Measurements from ENCODE around the gene AAMDC. TPM values are rescaled to one million over a fixed set of nuclear protein-coding genes. Genes with fewer than 3 reads are reported as not detected.

The AAMDC gene
- total RNA-seq, 4 donors from 2014 or later = 14.6 to 47.9 (median 36.7) TPM

DNA sequence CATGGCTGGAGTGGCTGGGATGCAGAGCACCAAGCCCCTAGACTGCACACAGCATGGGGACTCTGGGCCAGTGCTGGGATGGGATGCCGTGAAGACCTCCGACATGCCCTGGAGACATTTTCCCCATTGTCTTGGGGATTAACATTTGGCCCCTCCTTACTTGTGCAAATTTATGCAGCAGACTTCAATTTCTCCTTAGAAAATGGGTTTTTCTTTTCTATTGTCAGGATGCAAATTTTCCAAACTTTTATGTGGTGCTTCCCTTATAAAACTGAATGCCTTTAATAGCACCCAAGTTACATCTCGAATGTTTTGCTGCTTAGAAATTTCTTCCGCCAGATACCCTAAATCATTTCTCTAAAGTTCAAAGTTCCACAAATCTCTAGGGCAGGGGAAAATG lies 29.6 kb upstream of the AAMDC start:
- H3K36me3 ChIP-seq = no peaks in the 10 kb centered on the region
- TF ChIP-seq EP300 (IDR thresholded peaks at IDR 0.05) = no peak
- TF ChIP-seq POLR2AphosphoS5 (IDR thresholded peaks at IDR 0.05) = no peak
- no peak for TF ChIP-seq POLR2A (IDR thresholded peaks at IDR 0.05)
- TF ChIP-seq, protein P1, sequence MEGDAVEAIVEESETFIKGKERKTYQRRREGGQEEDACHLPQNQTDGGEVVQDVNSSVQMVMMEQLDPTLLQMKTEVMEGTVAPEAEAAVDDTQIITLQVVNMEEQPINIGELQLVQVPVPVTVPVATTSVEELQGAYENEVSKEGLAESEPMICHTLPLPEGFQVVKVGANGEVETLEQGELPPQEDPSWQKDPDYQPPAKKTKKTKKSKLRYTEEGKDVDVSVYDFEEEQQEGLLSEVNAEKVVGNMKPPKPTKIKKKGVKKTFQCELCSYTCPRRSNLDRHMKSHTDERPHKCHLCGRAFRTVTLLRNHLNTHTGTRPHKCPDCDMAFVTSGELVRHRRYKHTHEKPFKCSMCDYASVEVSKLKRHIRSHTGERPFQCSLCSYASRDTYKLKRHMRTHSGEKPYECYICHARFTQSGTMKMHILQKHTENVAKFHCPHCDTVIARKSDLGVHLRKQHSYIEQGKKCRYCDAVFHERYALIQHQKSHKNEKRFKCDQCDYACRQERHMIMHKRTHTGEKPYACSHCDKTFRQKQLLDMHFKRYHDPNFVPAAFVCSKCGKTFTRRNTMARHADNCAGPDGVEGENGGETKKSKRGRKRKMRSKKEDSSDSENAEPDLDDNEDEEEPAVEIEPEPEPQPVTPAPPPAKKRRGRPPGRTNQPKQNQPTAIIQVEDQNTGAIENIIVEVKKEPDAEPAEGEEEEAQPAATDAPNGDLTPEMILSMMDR (IDR thresholded peaks at IDR 0.05) = no peak
- no peaks in the 10 kb centered on the region for H3K27me3 ChIP-seq
- H3K4me1 ChIP-seq = no peaks in the 10 kb centered on the region
- no peak overlapping the region for H3K27ac ChIP-seq
- 93% methylated on average over 4 of the region's 4 CpGs for WGBS
- no peak for DNase-seq (ENCODE audit: low spot score in 2 of 2)
- no peak overlapping the region for H3K4me3 ChIP-seq
- no peaks in the 10 kb centered on the region for H3K9me3 ChIP-seq

DNA sequence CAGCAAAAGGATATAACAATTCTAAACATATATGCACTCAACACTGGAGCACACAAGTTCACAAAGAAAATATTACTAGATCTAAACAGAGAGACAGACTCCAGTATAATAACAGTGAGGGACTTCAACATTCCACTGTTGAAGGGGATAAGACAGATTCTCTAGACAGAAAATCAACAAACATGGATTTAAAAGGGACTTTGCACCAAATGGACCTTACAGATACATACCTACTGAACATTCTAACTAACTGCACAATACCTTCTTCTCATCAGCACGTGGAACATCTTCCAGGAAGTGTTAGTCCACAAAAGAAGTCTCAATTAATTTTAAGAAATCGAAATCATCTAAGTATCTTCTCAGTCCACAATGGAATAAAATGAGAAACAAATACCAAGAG lies 27.0 kb upstream of the AAMDC start:
- Histone ChIP-seq H3K27ac (no peak overlapping the region), H3K27me3 (no peaks in the 10 kb centered on the region), H3K4me3 (no peak overlapping the region), H3K4me1 (peaks cover 1% of the 10 kb centered on the region), H3K9me3 (no peaks in the 10 kb centered on the region), H3K36me3 (no peaks in the 10 kb centered on the region)
- DNase-seq (ENCODE audit: low spot score in 2 of 2) = no peak
- no peak for TF ChIP-seq POLR2AphosphoS5 (IDR thresholded peaks at IDR 0.05)
- TF ChIP-seq, protein P1 (IDR thresholded peaks at IDR 0.05) = no peak
- TF ChIP-seq EP300 (IDR thresholded peaks at IDR 0.05) = no peak
- no peak for TF ChIP-seq POLR2A (IDR thresholded peaks at IDR 0.05)
- WGBS = 95% methylated on average over 2 of the region's 2 CpGs

DNA sequence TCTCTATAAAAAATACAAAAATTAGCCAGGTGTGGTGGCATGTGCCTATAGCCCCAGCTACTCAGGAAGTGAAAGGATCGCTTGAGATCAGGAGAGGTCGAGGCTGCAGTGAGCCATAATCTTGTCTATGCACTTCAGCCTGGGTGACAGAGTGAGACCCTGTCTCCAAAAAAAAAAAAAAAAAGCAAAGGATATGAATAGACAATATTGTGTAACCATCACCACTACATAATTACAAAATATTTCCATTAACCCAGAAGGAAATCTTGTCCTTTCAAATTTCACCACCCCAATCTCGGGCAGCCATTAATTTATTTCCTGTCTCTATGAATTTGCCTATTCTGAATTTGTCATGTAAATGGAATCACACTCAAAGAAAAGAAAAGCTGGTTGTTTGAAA lies 21.6 kb upstream of the AAMDC start:
- no peak overlapping the region for H3K27ac ChIP-seq
- H3K36me3 ChIP-seq = no peaks in the 10 kb centered on the region
- H3K4me3 ChIP-seq = no peak overlapping the region
- DNase-seq (ENCODE audit: low spot score in 2 of 2) = no peak
- WGBS = 71% methylated on average over 3 of the region's 3 CpGs
- TF ChIP-seq POLR2A (IDR thresholded peaks at IDR 0.05) (no peak), POLR2AphosphoS5 (IDR thresholded peaks at IDR 0.05) (no peak)
- H3K4me1 ChIP-seq = peaks cover 20% of the 10 kb centered on the region
- H3K9me3 ChIP-seq = no peaks in the 10 kb centered on the region
- no peaks in the 10 kb centered on the region for H3K27me3 ChIP-seq

DNA sequence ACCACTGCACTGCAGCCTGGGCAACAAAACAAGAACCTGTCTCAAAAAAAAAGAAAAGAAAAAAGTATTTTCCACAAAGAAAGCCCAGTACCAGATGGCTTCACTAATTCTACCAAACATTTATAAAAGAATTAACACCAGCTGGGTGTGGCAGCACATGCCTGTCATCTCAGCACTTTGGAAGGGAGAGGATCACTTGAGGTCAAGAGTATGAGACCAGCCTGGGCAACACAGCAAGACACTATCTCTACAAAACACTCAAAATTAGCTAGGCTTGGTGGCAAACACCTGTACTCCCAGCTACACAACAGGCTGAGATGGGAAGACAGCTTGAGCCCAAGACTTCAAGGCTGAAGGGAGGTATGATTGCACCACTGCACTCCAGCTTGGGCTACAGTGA lies 20.5 kb upstream of the AAMDC start:
- Histone ChIP-seq H3K9me3 (no peaks in the 10 kb centered on the region), H3K27ac (no peak overlapping the region), H3K27me3 (no peaks in the 10 kb centered on the region), H3K36me3 (no peaks in the 10 kb centered on the region), H3K4me3 (no peak overlapping the region), H3K4me1 (peaks cover 20% of the 10 kb centered on the region)
- no peak for DNase-seq (ENCODE audit: low spot score in 2 of 2)
- TF ChIP-seq, protein P1 (IDR thresholded peaks at IDR 0.05) = no peak
- no peak for TF ChIP-seq POLR2AphosphoS5 (IDR thresholded peaks at IDR 0.05)
- TF ChIP-seq EP300 (IDR thresholded peaks at IDR 0.05) = no peak
- TF ChIP-seq POLR2A (IDR thresholded peaks at IDR 0.05) = no peak

DNA sequence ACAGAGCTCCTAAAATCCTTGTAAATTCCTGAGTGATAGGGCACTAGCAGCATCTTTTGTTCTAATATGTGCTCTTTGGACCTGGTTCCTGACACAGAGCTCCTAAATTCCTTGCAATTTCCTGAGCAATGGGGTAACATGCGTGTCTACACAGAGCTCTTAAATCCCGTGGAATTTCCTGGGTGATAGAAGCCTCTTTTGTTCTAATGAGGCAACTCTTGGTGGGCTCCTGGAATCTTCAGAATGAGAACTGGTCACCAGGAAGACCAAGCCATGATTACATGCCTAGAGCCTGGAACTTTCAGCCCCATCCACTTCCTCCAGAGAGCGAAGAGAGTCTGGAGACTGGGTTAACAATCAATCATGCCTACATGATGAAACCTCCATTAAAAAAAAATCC lies 19.5 kb upstream of the AAMDC start:
- H3K36me3 ChIP-seq = no peaks in the 10 kb centered on the region
- no peak overlapping the region for H3K4me3 ChIP-seq
- WGBS = 80% methylated on average over 3 of the region's 3 CpGs
- H3K4me1 ChIP-seq = peaks cover 20% of the 10 kb centered on the region
- no peak for TF ChIP-seq EP300 (IDR thresholded peaks at IDR 0.05)
- H3K27me3 ChIP-seq = no peaks in the 10 kb centered on the region
- H3K9me3 ChIP-seq = no peaks in the 10 kb centered on the region
- DNase-seq (ENCODE audit: low spot score in 2 of 2) = no peak
- no peak overlapping the region for H3K27ac ChIP-seq

DNA sequence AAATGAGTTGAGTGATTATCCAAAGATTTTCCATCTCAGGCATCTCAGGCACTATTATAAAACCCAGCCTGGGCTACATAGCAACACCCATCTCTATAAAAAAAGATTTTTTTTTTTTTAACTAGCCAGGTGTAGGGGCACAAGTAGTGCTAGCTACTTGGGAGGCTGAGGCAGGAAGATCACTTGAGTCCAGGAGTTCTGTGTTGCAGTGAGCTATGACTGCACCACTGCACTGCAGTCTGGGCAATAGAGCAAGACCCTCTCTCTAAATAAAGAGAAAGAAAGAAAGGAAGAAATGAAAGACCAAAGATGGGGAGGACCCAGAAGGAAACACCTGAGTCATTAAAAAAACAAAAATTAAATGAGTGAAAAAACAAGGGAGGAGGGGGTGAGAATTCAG lies 14.5 kb upstream of the AAMDC start:
- no peak overlapping the region for H3K4me3 ChIP-seq
- H3K27ac ChIP-seq = no peak overlapping the region
- no peaks in the 10 kb centered on the region for H3K36me3 ChIP-seq
- TF ChIP-seq POLR2A (IDR thresholded peaks at IDR 0.05) = no peak
- no peak for TF ChIP-seq POLR2AphosphoS5 (IDR thresholded peaks at IDR 0.05)
- TF ChIP-seq, protein P1 (IDR thresholded peaks at IDR 0.05) = no peak
- TF ChIP-seq EP300 (IDR thresholded peaks at IDR 0.05) = no peak
- H3K9me3 ChIP-seq = no peaks in the 10 kb centered on the region
- H3K4me1 ChIP-seq = no peaks in the 10 kb centered on the region
- H3K27me3 ChIP-seq = no peaks in the 10 kb centered on the region
- DNase-seq (ENCODE audit: low spot score in 2 of 2) = no peak

Measured in suprapubic skin (tissue), 4 donors.